Thyroid gland (tissue), 4 donors: Measurements from ENCODE around the gene TAOK3. TPM values are rescaled to one million over a fixed set of nuclear protein-coding genes. Genes with fewer than 3 reads are reported as not detected.

Source experiments
- DNase-seq, 2 donors: peaks; one replicate each; pipeline ENCODE4 v3.0.0-alpha.2; 2019
- H3K27ac ChIP-seq, 3 donors: fragments of 200-600 bp; sonication (generic); 1 replicate in 2 of 3; 2 replicates in 1 of 3; pipeline ENCODE4 v1.5.1; 2016 to 2019; ENCODE audit warnings: mild to moderate bottlenecking in 1 of 3, moderate library complexity in 1 of 3
- H3K27me3 ChIP-seq: fragments of 200-600 bp; sonication (generic); one replicate; pipeline ENCODE4 v1.5.1; 2019
- H3K36me3 ChIP-seq, 2 donors: fragments of 200-600 bp; sonication (generic); one replicate each; pipeline ENCODE4 v1.5.1; 2016 to 2019
- H3K4me1 ChIP-seq, 2 donors: fragments of 200-600 bp; sonication (generic); one replicate each; pipeline ENCODE4 v1.5.1; 2017 to 2019
- H3K4me3 ChIP-seq, 3 donors: fragments of 200-600 bp; sonication (generic); replicated peaks in 1 of 3; 1 replicate in 2 of 3; 2 replicates in 1 of 3; pipeline ENCODE4 v1.5.1; 2016; ENCODE audit warnings: mild to moderate bottlenecking in 1 of 3
- H3K9me3 ChIP-seq: fragments of 200-600 bp; sonication (generic); one replicate; pipeline ENCODE4 v1.5.1; 2017
- POLR2A ChIP-seq, 2 donors: fragments of 450-650 bp; IDR thresholded peaks; one replicate each; pipeline ENCODE4 v1.6.1; 2017; ENCODE audit warnings: antibody characterized with exemption in 2 of 2, mild to moderate bottlenecking in 2 of 2, moderate library complexity in 1 of 2
- WGBS, 2 donors: methylation state at CpG; one replicate each; pipeline ENCODE4 v1.1.5; 2017; 5-methylcytosine and 5-hydroxymethylcytosine counted together
- intact Hi-C: fragments of 100-400 bp; cut with DNase I; formaldehyde crosslinking; loops from one replicate; pipeline ENCODE4 v1.15.1; 2023
- total RNA-seq, 4 donors: library from RNA; depleted of rRNA; stranded (reverse); fragments of >200 nt; gene quantifications; one replicate each; pipeline ENCODE4 v1.2.3, GENCODE V29; 2016
- TF ChIP-seq, protein P1 (sequence below), 6 experiments: fragments of 200-600 bp in 3 of 6; fragments of 450-650 bp in 3 of 6; sonication (generic) in 3 of 6; IDR thresholded peaks; one replicate each; pipeline ENCODE4 v1.5.1; 2016 to 2019; ENCODE audit warnings: antibody characterized with exemption in 6 of 6, mild to moderate bottlenecking in 2 of 6, inconsistent platforms in 1 of 6, moderate library complexity in 1 of 6

TAOK3 gene
- total RNA-seq, 4 donors from 2014 or later, result 38.4 to 65.3 (median 50.2) TPM

DNA sequence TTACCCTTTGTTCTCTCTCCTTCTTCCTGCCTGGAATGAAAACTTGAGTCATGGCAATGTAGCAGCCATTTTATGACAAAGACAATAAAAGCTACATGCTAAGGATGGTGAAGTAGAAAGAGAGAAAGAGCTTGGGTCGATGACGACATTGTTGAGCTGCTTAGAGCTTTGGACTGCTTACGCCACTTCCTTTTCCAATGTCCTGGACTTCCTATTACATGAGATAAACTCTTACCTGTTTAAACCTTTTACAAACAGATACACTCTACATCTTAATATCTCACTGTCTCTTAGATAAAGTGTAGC, 166.6 kb downstream of the TAOK3 start:
- no peak for TF ChIP-seq POLR2A (IDR thresholded peaks at IDR 0.05)
- TF ChIP-seq, protein P1, sequence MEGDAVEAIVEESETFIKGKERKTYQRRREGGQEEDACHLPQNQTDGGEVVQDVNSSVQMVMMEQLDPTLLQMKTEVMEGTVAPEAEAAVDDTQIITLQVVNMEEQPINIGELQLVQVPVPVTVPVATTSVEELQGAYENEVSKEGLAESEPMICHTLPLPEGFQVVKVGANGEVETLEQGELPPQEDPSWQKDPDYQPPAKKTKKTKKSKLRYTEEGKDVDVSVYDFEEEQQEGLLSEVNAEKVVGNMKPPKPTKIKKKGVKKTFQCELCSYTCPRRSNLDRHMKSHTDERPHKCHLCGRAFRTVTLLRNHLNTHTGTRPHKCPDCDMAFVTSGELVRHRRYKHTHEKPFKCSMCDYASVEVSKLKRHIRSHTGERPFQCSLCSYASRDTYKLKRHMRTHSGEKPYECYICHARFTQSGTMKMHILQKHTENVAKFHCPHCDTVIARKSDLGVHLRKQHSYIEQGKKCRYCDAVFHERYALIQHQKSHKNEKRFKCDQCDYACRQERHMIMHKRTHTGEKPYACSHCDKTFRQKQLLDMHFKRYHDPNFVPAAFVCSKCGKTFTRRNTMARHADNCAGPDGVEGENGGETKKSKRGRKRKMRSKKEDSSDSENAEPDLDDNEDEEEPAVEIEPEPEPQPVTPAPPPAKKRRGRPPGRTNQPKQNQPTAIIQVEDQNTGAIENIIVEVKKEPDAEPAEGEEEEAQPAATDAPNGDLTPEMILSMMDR (IDR thresholded peaks at IDR 0.05), result no peak
- 92% methylated on average over 3 of the region's 3 CpGs for WGBS, 2 donors

DNA sequence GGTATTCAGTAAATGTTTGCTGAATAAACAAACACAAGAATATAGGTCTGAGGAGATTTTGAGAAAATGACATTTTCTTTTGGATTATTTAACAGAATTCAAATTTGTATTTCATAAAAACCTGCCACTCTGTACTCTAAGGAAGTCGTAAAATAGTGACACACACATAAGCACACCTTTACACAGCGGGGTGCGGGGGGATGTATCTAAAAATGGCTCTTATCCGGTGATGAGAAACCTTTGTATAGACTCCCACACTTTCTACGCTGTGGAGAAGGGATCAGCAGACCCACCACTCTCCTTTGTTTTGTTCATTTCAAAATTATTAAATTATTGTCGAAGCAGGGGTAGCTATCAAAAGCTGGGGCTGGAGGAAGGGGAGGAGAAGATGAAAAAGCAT, 178.7 kb downstream of the TAOK3 start:
- no peak for DNase-seq
- WGBS, 2 donors, result 94 to 95% methylated on average over 6 of the region's 6 CpGs
- H3K36me3 ChIP-seq, result peaks cover 6 to 8% of the 10 kb centered on the region in 2 donors
- H3K27me3 ChIP-seq, result no peaks in the 10 kb centered on the region
- intact Hi-C loops, result no loop called here
- H3K4me3 ChIP-seq, result no peak overlapping the region
- H3K27ac ChIP-seq, result no peak overlapping the region
- H3K9me3 ChIP-seq, result no peaks in the 10 kb centered on the region
- H3K4me1 ChIP-seq, result no peaks in the 10 kb centered on the region
- no peak for TF ChIP-seq POLR2A (IDR thresholded peaks at IDR 0.05)
- TF ChIP-seq, protein P1 (IDR thresholded peaks at IDR 0.05), result no peak

More for the DNA sequence above, 166.6 kb downstream of the TAOK3 start:
- DNase-seq, result no peak
- H3K27me3 ChIP-seq, result no peaks in the 10 kb centered on the region
- intact Hi-C loops, result no loop called here
- no peaks in the 10 kb centered on the region for H3K9me3 ChIP-seq
- H3K4me1 ChIP-seq, result no peaks in the 10 kb centered on the region
- H3K27ac ChIP-seq, result no peak overlapping the region
- H3K36me3 ChIP-seq, result no peaks in the 10 kb centered on the region
- no peak overlapping the region for H3K4me3 ChIP-seq

DNA sequence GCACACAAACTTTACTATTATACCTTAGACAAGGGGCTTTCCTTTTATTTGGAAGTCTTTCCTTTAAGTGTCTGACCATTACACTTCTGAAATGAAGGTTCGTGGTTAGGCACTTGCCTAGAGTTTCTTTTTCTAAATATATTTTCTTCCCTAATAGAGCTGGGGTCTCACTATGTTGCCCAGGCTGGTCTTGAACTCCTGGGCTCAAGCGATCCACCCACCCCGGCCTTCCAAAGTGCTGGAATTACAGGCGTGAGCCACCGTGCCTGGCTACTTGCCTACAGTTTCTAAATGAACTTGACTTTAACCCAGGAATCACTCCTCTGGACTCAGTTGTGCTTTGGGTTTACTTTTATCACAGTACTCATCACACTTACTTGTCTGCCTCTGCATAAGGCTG, 179.2 kb downstream of the TAOK3 start:
- no peak for DNase-seq
- Histone ChIP-seq H3K4me1 (no peaks in the 10 kb centered on the region), H3K27ac (no peak overlapping the region), H3K36me3 (peaks cover 1 to 6% of the 10 kb centered on the region in 2 donors), H3K4me3 (no peak overlapping the region), H3K27me3 (no peaks in the 10 kb centered on the region), H3K9me3 (no peaks in the 10 kb centered on the region)
- intact Hi-C loops, result no loop called here
- TF ChIP-seq POLR2A (IDR thresholded peaks at IDR 0.05), result no peak
- TF ChIP-seq, protein P1 (IDR thresholded peaks at IDR 0.05), result no peak
- 91 to 94% methylated on average over 5 of the region's 5 CpGs for WGBS, 2 donors

DNA sequence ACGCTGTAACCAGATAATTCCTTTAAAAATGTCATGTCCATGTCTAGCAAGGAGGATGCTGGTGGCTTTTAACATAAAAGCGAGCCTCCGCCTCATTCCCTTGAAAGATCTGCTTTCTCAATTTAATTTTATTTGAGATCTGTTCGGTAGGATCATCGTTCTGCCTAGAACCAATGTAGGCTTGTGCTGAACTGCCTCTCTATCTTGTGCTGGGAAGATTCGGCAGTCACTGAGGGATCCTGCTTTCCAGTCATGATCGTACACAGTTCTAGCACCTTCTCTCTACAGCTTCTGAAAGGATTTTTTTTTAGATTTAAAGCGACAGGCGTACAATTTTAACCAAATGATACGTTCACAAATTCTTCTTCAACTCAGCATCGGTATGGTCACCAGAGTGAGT, 182.4 kb downstream of the TAOK3 start:
- intact Hi-C loops, result no loop called here
- no peaks in the 10 kb centered on the region for H3K27me3 ChIP-seq

DNA sequence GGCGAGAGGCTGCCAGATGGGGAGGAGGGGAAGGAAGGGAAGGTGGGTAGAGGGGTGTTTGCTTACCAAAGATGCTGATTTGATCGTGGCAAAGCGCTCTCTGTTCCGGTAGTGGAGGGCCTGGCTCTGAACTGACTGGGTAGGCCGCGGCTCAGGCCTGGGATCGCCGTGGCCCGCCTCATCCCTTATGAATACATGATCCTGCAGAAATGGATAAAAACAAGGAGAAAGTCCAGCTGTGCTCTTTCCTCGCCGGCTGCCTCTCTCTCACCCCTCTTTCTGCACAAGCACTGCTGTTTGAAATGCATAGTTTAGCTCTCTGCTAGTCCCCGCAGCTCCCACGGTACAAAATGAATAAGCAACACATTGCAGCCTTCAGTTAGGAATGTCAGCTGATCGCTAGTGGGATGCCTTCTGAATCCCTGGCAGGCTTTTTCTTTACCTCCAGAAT, 182.9 kb downstream of the TAOK3 start:
- WGBS, 2 donors, result 36 to 45% methylated on average over 14 of the region's 14 CpGs
- Histone ChIP-seq H3K27ac (peak overlapping the region; percentile 32 to 51 (median 44)), H3K4me3 (no peak overlapping the region), H3K9me3 (no peaks in the 10 kb centered on the region), H3K27me3 (no peaks in the 10 kb centered on the region), H3K4me1 (no peaks in the 10 kb centered on the region), H3K36me3 (no peaks in the 10 kb centered on the region)
- DNase-seq, result peak; percentile 13 to 39
- intact Hi-C loops, result no loop called here
- no peak for TF ChIP-seq POLR2A (IDR thresholded peaks at IDR 0.05)
- TF ChIP-seq, protein P1 (IDR thresholded peaks at IDR 0.05), result no peak

More for the DNA sequence above, 182.4 kb downstream of the TAOK3 start:
- H3K4me1 ChIP-seq, result no peaks in the 10 kb centered on the region
- WGBS, 2 donors, result 38 to 48% methylated on average over 11 of the region's 11 CpGs
- TF ChIP-seq, protein P1 (IDR thresholded peaks at IDR 0.05), result no peak
- no peak for TF ChIP-seq POLR2A (IDR thresholded peaks at IDR 0.05)
- DNase-seq, result no peak
- no peaks in the 10 kb centered on the region for H3K9me3 ChIP-seq
- H3K4me3 ChIP-seq, result no peak overlapping the region
- H3K36me3 ChIP-seq, result no peaks in the 10 kb centered on the region
- H3K27ac ChIP-seq, result peak overlapping the region; percentile 22 to 51 (median 25)
